ENCODE data around the gene METTL8.
"Not testable (repeated sequence)": the region's sequence is repeated elsewhere in the genome, so short reads cannot be mapped to it uniquely, and the experiment has no call there.

METTL8 gene

DNA sequence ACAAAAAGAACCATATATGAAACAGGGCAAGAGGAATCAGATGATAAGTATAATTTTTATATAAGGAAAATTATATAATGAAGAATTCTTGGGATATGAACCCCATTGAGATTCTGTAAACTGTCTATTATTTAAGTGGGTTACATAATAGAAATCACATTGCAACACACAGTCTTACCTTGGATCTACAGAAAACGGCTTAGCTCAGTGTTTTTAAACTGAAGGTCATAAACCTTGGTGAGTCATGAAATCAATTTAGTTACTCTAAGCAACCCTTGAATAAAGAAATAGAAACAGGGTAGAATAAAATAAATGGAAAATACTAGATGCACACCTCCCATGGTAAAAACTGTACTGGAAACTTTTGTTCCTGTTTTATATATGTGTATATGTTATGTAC, 50.7 kb downstream of the METTL8 start:
- ATAC-seq (ENCODE audit: insufficient read depth, low read depth) = no peak
- DNase-seq = no peak
- no peaks in the 10 kb centered on the region for H3K79me2 ChIP-seq (ENCODE audit: insufficient read depth, low read length)
- H3K27me3 ChIP-seq (ENCODE audit: insufficient read depth, low read length, poor library complexity) = no peaks in the 10 kb centered on the region
- H3K36me3 ChIP-seq (ENCODE audit: insufficient read depth, low read length) = no peaks in the 10 kb centered on the region
- no peaks in the 10 kb centered on the region for H4K20me1 ChIP-seq (ENCODE audit: insufficient read depth, low read length)
- TF ChIP-seq, protein P1, sequence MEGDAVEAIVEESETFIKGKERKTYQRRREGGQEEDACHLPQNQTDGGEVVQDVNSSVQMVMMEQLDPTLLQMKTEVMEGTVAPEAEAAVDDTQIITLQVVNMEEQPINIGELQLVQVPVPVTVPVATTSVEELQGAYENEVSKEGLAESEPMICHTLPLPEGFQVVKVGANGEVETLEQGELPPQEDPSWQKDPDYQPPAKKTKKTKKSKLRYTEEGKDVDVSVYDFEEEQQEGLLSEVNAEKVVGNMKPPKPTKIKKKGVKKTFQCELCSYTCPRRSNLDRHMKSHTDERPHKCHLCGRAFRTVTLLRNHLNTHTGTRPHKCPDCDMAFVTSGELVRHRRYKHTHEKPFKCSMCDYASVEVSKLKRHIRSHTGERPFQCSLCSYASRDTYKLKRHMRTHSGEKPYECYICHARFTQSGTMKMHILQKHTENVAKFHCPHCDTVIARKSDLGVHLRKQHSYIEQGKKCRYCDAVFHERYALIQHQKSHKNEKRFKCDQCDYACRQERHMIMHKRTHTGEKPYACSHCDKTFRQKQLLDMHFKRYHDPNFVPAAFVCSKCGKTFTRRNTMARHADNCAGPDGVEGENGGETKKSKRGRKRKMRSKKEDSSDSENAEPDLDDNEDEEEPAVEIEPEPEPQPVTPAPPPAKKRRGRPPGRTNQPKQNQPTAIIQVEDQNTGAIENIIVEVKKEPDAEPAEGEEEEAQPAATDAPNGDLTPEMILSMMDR (IDR thresholded peaks at IDR 0.05; ENCODE audit: borderline replicate concordance, extremely low read depth, low read length, poor library complexity, severe bottlenecking) = no peak
- no peak for TF ChIP-seq EZH2 (IDR thresholded peaks at IDR 0.05; ENCODE audit: borderline replicate concordance, low read depth, low read length, severe bottlenecking)
- H3K9me3 ChIP-seq (ENCODE audit: insufficient read depth, low read length, severe bottlenecking) = peaks cover 2% of the 10 kb centered on the region
- no peak overlapping the region for H3K4me2 ChIP-seq (ENCODE audit: insufficient read depth, low read length)
- no peak overlapping the region for H2AFZ ChIP-seq (ENCODE audit: low read depth, low read length)
- H3K4me3 ChIP-seq (ENCODE audit: low read depth in 1 of 2, low read length in 2 of 2) = no peak overlapping the region
- H3K9ac ChIP-seq (ENCODE audit: low read depth, low read length) = no peak overlapping the region
- H3K27ac ChIP-seq (ENCODE audit: low read length) = no peak overlapping the region
- H3K4me1 ChIP-seq (ENCODE audit: insufficient read depth, low read length) = no peaks in the 10 kb centered on the region

DNA sequence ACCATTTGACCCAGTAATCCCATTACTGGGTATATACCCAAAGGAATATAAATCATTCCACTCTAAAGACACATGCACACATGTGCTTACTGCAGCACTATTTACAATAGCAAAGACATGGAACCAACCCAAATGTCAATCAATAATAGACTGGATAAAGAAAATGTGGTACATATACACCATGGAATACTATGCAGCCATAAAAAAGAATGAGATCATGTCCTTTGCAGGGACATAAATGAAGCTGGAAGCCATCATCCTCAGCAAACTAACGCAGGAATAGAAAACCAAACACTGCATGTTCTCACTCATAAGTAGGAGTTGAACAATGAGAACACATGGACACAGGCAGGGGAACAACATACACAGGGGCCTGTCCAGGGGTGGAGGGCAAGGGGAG, 51.6 kb downstream of the METTL8 start:
- not testable (repeated sequence) for H3K4me3 ChIP-seq (ENCODE audit: low read depth in 1 of 2, low read length in 2 of 2); H3K4me1 ChIP-seq (ENCODE audit: insufficient read depth, low read length); ATAC-seq (ENCODE audit: insufficient read depth, low read depth); H3K9ac ChIP-seq (ENCODE audit: low read depth, low read length); H3K27me3 ChIP-seq (ENCODE audit: insufficient read depth, low read length, poor library complexity); H3K9me3 ChIP-seq (ENCODE audit: insufficient read depth, low read length, severe bottlenecking); H2AFZ ChIP-seq (ENCODE audit: low read depth, low read length); DNase-seq; H3K36me3 ChIP-seq (ENCODE audit: insufficient read depth, low read length); H4K20me1 ChIP-seq (ENCODE audit: insufficient read depth, low read length); H3K79me2 ChIP-seq (ENCODE audit: insufficient read depth, low read length); H3K4me2 ChIP-seq (ENCODE audit: insufficient read depth, low read length); H3K27ac ChIP-seq (ENCODE audit: low read length)

DNA sequence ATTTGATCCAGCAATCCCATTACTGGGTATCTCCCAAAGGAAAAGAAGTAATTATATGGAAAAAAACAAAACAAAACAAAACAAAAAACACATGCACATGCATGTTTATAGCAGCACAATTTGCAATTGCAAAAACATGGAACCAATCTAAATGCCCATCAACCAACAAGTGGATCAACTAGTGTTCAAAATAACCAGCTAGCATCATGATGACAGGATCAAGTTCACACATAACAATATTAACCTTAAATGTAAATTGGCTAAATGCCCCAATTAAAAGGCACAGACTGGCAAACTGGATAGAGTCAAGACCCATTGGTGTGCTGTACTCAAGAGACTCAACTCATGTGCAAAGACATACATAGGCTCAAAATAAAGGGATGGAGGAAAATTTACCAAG, 55.9 kb downstream of the METTL8 start:
- not testable (repeated sequence) for H3K4me2 ChIP-seq (ENCODE audit: insufficient read depth, low read length); H2AFZ ChIP-seq (ENCODE audit: low read depth, low read length); ATAC-seq (ENCODE audit: insufficient read depth, low read depth); DNase-seq; H3K9me3 ChIP-seq (ENCODE audit: insufficient read depth, low read length, severe bottlenecking); H3K36me3 ChIP-seq (ENCODE audit: insufficient read depth, low read length); H3K9ac ChIP-seq (ENCODE audit: low read depth, low read length); H3K27ac ChIP-seq (ENCODE audit: low read length); H3K4me3 ChIP-seq (ENCODE audit: low read depth in 1 of 2, low read length in 2 of 2); H4K20me1 ChIP-seq (ENCODE audit: insufficient read depth, low read length); H3K27me3 ChIP-seq (ENCODE audit: insufficient read depth, low read length, poor library complexity); H3K79me2 ChIP-seq (ENCODE audit: insufficient read depth, low read length); H3K4me1 ChIP-seq (ENCODE audit: insufficient read depth, low read length)

DNA sequence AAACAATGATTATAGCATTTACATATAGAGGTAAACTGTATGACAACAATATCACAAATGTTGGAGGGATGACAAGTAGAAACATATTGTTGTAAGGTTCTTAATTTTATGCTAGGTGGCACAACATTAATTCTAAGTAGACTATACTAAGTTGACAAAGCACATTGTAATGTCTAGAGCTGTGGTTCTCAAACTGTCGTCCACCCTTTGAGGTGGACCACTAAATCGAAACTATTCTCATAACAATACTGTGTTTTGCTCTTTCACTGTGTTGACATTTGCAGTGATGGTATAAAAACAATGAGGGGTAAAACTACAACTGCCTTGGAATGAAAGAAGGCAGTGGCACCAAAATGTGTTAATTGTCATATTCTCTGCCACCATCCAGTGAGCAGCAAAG, 66.1 kb downstream of the METTL8 start:
- H4K20me1 ChIP-seq (ENCODE audit: insufficient read depth, low read length) = no peaks in the 10 kb centered on the region
- H3K79me2 ChIP-seq (ENCODE audit: insufficient read depth, low read length) = no peaks in the 10 kb centered on the region
- no peaks in the 10 kb centered on the region for H3K27me3 ChIP-seq (ENCODE audit: insufficient read depth, low read length, poor library complexity)
- no peaks in the 10 kb centered on the region for H3K36me3 ChIP-seq (ENCODE audit: insufficient read depth, low read length)
- no peak overlapping the region for H3K9ac ChIP-seq (ENCODE audit: low read depth, low read length)
- H2AFZ ChIP-seq (ENCODE audit: low read depth, low read length) = no peak overlapping the region
- H3K9me3 ChIP-seq (ENCODE audit: insufficient read depth, low read length, severe bottlenecking) = peaks cover 10% of the 10 kb centered on the region
- no peaks in the 10 kb centered on the region for H3K4me1 ChIP-seq (ENCODE audit: insufficient read depth, low read length)
- H3K4me2 ChIP-seq (ENCODE audit: insufficient read depth, low read length) = no peak overlapping the region
- no peak for ATAC-seq (ENCODE audit: insufficient read depth, low read depth)
- no peak overlapping the region for H3K4me3 ChIP-seq (ENCODE audit: low read depth in 1 of 2, low read length in 2 of 2)
- DNase-seq = no peak
- no peak for TF ChIP-seq EZH2 (IDR thresholded peaks at IDR 0.05; ENCODE audit: borderline replicate concordance, low read depth, low read length, severe bottlenecking)
- TF ChIP-seq, protein P1 (IDR thresholded peaks at IDR 0.05; ENCODE audit: borderline replicate concordance, extremely low read depth, low read length, poor library complexity, severe bottlenecking) = no peak
- H3K27ac ChIP-seq (ENCODE audit: low read length) = no peak overlapping the region

Data from DND-41 (cell line).